Panc1 (cell line): ENCODE results near the gene CALM3. TPM values are rescaled to one million over a fixed set of nuclear protein-coding genes. Genes with fewer than 3 reads are reported as not detected.

Experiments used
- ATAC-seq: fragments of 200-7000 bp; cut with Tn5 transposase; 2 replicates; pipeline ENCODE4 v1.9.1; 2020; ENCODE audit warnings: mild to moderate bottlenecking, moderate library complexity
- BruUV-seq: library from RNA; stranded (reverse); fragments of 400-500 nt; replicated peaks from 2 replicates; lab custom pipeline; 2021; lab: Mats Ljungman, UMichigan
- CTCF ChIA-PET: fragments of 300-600 bp; sonication (Branson Sonifier 250); formaldehyde crosslinking; loops from one replicate; lab custom pipeline; 2022; ENCODE audit warnings: antibody characterized with exemption; lab: Charles Lee
- POLR2A ChIA-PET: fragments of 300-600 bp; sonication (Branson Sonifier 250); formaldehyde crosslinking; loops from one replicate; lab custom pipeline; 2022; ENCODE audit warnings: antibody characterized with exemption; lab: Charles Lee
- DNase-seq: peaks from one replicate; pipeline ENCODE4 v3.0.0-alpha.2; 2010; ENCODE audit warnings: low read depth, low spot score
- H3K27ac ChIP-seq: 2 replicates; pipeline ENCODE4 v1.5.1; 2011; ENCODE audit warnings: mild to moderate bottlenecking, low read length, inconsistent platforms
- H3K27me3 ChIP-seq: fragments of 200-500 bp; sonication (Bioruptor generic); 2 replicates; pipeline ENCODE4 v1.6.0; 2014; ENCODE audit warnings: low read length, inconsistent platforms; ENCODE audit not compliant: control insufficient read depth, insufficient read depth
- H3K36me3 ChIP-seq: fragments of 200-500 bp; sonication (Bioruptor generic); 2 replicates; pipeline ENCODE4 v1.5.1; 2014; ENCODE audit warnings: inconsistent platforms, mild to moderate bottlenecking, low read length, moderate library complexity; ENCODE audit not compliant: control insufficient read depth, insufficient read depth
- H3K4me1 ChIP-seq: 2 replicates; pipeline ENCODE4 v1.5.1; 2011; ENCODE audit warnings: inconsistent platforms, mild to moderate bottlenecking, low read length, moderate library complexity; ENCODE audit not compliant: control insufficient read depth, insufficient read depth
- H3K4me3 ChIP-seq, 2 experiments: 2 replicates each; pipeline ENCODE4 v1.5.1; 2011 to 2012; ENCODE audit warnings: low read depth in 2 of 2, low read length in 2 of 2, mild to moderate bottlenecking in 2 of 2, inconsistent platforms in 1 of 2, moderate library complexity in 1 of 2
- H3K9me3 ChIP-seq: fragments of 200-500 bp; sonication (Bioruptor generic); 2 replicates; pipeline ENCODE4 v1.5.1; 2014; ENCODE audit warnings: low read depth, mild to moderate bottlenecking, inconsistent platforms, low read length, moderate library complexity; ENCODE audit not compliant: control insufficient read depth, insufficient read depth
- CTCF ChIP-seq: fragments of 450-650 bp; IDR thresholded peaks from 2 replicates; pipeline ENCODE4 v1.5.1; 2017; ENCODE audit warnings: mild to moderate bottlenecking
- POLR2AphosphoS5 ChIP-seq: IDR thresholded peaks from 2 replicates; pipeline ENCODE4 v1.6.1; 2012; ENCODE audit warnings: mild to moderate bottlenecking, low read depth, low read length, moderate library complexity
- REST ChIP-seq, 2 experiments: IDR thresholded peaks; 2 replicates each; pipeline ENCODE4 v1.6.1; 2011 to 2012; ENCODE audit warnings: low read depth in 2 of 2, control low read depth in 1 of 2, low read length in 1 of 2, mild to moderate bottlenecking in 1 of 2, moderate library complexity in 1 of 2; ENCODE audit not compliant: insufficient read depth in 1 of 2
- SIN3A ChIP-seq: IDR thresholded peaks from 2 replicates; pipeline ENCODE4 v1.6.1; 2012; ENCODE audit warnings: low read depth, mild to moderate bottlenecking, low read length, moderate library complexity, borderline replicate concordance; ENCODE audit not compliant: insufficient read depth
- TCF7L2 ChIP-seq: IDR thresholded peaks from 2 replicates; pipeline ENCODE4 v1.6.1; 2011; ENCODE audit warnings: mild to moderate bottlenecking, low read depth, low read length, inconsistent platforms
- in situ Hi-C: cut with HindIII; loops from 2 replicates; pipeline ENCODE4 v1.10.0; 2016; ENCODE audit warnings: low sequenced_read_pairs, low pct_unique_long_range_greater_than_20kb
- intact Hi-C: fragments of 100-400 bp; cut with micrococcal nuclease; formaldehyde crosslinking; loops from one replicate; pipeline ENCODE4 v1.10.0; 2022; ENCODE audit not compliant: unreplicated experiment
- total RNA-seq: library from RNA; stranded (reverse); gene quantifications from one replicate; pipeline ENCODE4 v1.2.1, GENCODE V29; 2021; ENCODE audit not compliant: unreplicated experiment

Gene CALM3
- total RNA-seq, 1 experiment from 2014 or later, result 212 TPM

GRCh38 chr19:46622118-46622446, 21.0 kb downstream of the CALM3 start:
- DNase-seq (no peak), ATAC-seq (no peak)
- Histone ChIP-seq H3K27me3 (no peaks in the 10 kb centered on the region), H3K9me3 (no peaks in the 10 kb centered on the region), H3K4me3 (no peak overlapping the region), H3K4me1 (no peaks in the 10 kb centered on the region), H3K36me3 (no peaks in the 10 kb centered on the region), H3K27ac (no peak overlapping the region)
- intact Hi-C loops (no loop called here), in situ Hi-C loops (no loop called here)
- CTCF ChIA-PET, result interaction anchor here (0.5 to 0.7 kb wide), 2 partner anchors 13 to 27 kb away, joined by 3 to 5 read pairs; no protein-coding TSS in a partner anchor
- no TSS peak for BruUV-seq
- POLR2A ChIA-PET, result no interaction called here
- no peak for TF ChIP-seq CTCF
- no peak for TF ChIP-seq POLR2AphosphoS5
- no peak for TF ChIP-seq REST (IDR thresholded peaks at IDR 0.05; ENCODE audit: insufficient read depth in 1 of 2, low read depth in 2 of 2, low read length in 1 of 2)
- no peak for TF ChIP-seq SIN3A
- no peak for TF ChIP-seq TCF7L2

GRCh38 chr19:46623915-46624502, 22.9 kb downstream of the CALM3 start:
- Histone ChIP-seq H3K27ac (no peak overlapping the region), H3K4me3 (no peak overlapping the region), H3K27me3 (no peaks in the 10 kb centered on the region), H3K4me1 (no peaks in the 10 kb centered on the region), H3K9me3 (no peaks in the 10 kb centered on the region), H3K36me3 (no peaks in the 10 kb centered on the region)
- CTCF ChIA-PET, result no interaction called here
- POLR2A ChIA-PET, result no interaction called here
- in situ Hi-C loops (no loop called here), intact Hi-C loops (no loop called here)
- no TSS peak for BruUV-seq
- DNase-seq (no peak), ATAC-seq (no peak)
- TF ChIP-seq CTCF, result no peak
- TF ChIP-seq TCF7L2, result no peak
- TF ChIP-seq REST (IDR thresholded peaks at IDR 0.05; ENCODE audit: insufficient read depth in 1 of 2, low read depth in 2 of 2, low read length in 1 of 2), result no peak
- TF ChIP-seq POLR2AphosphoS5, result no peak
- TF ChIP-seq SIN3A, result no peak
